ENCODE data around the gene FSD1. TPM values are rescaled to one million over a fixed set of nuclear protein-coding genes. Genes with fewer than 3 reads are reported as not detected.
A peak's percentile ranks its signal among the peaks of the same experiment; 100 is the strongest.

FSD1 gene
- total and polyA plus RNA-seq, 2 donors from 2014 or later = 0.85 to 1.1 TPM

DNA sequence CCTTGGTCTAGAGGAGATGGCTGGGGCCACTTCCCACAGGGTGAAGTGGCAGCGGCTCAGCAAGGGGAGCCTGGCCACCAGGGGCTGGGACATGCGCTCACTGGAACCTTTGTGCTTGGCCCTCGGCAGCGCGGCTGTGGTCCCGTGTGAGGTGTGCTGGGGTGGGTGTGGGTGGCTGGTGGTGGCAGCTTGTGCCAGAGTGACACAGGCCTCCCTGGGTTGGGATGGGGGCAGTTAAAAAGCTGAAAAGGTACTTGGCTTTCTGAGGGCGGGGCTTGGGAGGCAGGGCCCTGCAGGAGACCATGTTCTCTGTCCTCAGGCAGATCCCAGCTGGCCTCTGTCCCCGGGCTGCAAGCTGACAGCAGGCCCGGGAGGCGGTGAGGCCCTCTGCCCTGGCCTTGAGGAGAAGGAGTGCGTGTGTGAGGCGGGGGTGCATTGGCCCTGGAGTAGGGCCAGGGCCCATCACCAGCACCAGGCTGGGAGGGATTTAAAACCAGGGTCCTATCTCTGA, 56.3 kb downstream of the FSD1 start:
- intact Hi-C loops (cut with DNase I) = no loop called here
- TF ChIP-seq, protein P1, sequence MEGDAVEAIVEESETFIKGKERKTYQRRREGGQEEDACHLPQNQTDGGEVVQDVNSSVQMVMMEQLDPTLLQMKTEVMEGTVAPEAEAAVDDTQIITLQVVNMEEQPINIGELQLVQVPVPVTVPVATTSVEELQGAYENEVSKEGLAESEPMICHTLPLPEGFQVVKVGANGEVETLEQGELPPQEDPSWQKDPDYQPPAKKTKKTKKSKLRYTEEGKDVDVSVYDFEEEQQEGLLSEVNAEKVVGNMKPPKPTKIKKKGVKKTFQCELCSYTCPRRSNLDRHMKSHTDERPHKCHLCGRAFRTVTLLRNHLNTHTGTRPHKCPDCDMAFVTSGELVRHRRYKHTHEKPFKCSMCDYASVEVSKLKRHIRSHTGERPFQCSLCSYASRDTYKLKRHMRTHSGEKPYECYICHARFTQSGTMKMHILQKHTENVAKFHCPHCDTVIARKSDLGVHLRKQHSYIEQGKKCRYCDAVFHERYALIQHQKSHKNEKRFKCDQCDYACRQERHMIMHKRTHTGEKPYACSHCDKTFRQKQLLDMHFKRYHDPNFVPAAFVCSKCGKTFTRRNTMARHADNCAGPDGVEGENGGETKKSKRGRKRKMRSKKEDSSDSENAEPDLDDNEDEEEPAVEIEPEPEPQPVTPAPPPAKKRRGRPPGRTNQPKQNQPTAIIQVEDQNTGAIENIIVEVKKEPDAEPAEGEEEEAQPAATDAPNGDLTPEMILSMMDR (IDR thresholded peaks at IDR 0.05; ENCODE audit: borderline replicate concordance, extremely low read depth, insufficient read depth) = no peak
- FAIRE-seq = no peak
- Histone ChIP-seq H3K36me3 (ENCODE audit: control insufficient read depth in 2 of 3, insufficient read depth in 3 of 3, low read length in 3 of 3) (peaks cover 0 to 27% (median 9%) of the 10 kb centered on the region in 3 donors), H3K4me1 (ENCODE audit: control insufficient read depth in 2 of 3, insufficient read depth in 2 of 3, low read depth in 1 of 3, low read length in 3 of 3) (no peaks in the 10 kb centered on the region), H3K27ac (ENCODE audit: low read depth in 2 of 2, low read length in 2 of 2) (no peak overlapping the region), H3K27me3 (ENCODE audit: control insufficient read depth, insufficient read depth, low read length) (no peaks in the 10 kb centered on the region), H3K4me3 (ENCODE audit: low read length in 3 of 3) (no peak overlapping the region), H3K9me3 (ENCODE audit: control insufficient read depth in 2 of 3, insufficient read depth in 1 of 3, low read length in 3 of 3) (no peaks in the 10 kb centered on the region), H3K9ac (ENCODE audit: low read length in 3 of 3) (no peak overlapping the region)
- DNase-seq = peak in 2 of 5 donors; percentile 87 to 88

GRCh38 chr19:4361152-4362046, 57.0 kb downstream of the FSD1 start:
- peaks cover 0 to 29% (median 12%) of the 10 kb centered on the region in 3 donors for H3K36me3 ChIP-seq (ENCODE audit: control insufficient read depth in 2 of 3, insufficient read depth in 3 of 3, low read length in 3 of 3)
- H3K4me3 ChIP-seq (ENCODE audit: low read length in 3 of 3) = no peak overlapping the region
- FAIRE-seq (no peak), DNase-seq (peak in 2 of 5 donors; percentile 67 to 79)
- TF ChIP-seq, protein P1 (IDR thresholded peaks at IDR 0.05; ENCODE audit: borderline replicate concordance, extremely low read depth, insufficient read depth) = no peak
- intact Hi-C loops (cut with DNase I) = no loop called here
- no peaks in the 10 kb centered on the region for H3K4me1 ChIP-seq (ENCODE audit: control insufficient read depth in 2 of 3, insufficient read depth in 2 of 3, low read depth in 1 of 3, low read length in 3 of 3)
- H3K9ac ChIP-seq (ENCODE audit: low read length in 3 of 3) = no peak overlapping the region
- H3K27me3 ChIP-seq (ENCODE audit: control insufficient read depth, insufficient read depth, low read length) = no peaks in the 10 kb centered on the region
- H3K27ac ChIP-seq (ENCODE audit: low read depth in 2 of 2, low read length in 2 of 2) = no peak overlapping the region
- H3K9me3 ChIP-seq (ENCODE audit: control insufficient read depth in 2 of 3, insufficient read depth in 1 of 3, low read length in 3 of 3) = no peaks in the 10 kb centered on the region

- intact Hi-C loops (cut with DNase I) = no loop called here
- Histone ChIP-seq H3K4me1 (ENCODE audit: control insufficient read depth in 2 of 3, insufficient read depth in 2 of 3, low read depth in 1 of 3, low read length in 3 of 3) (no peaks in the 10 kb centered on the region), H3K9ac (ENCODE audit: low read length in 3 of 3) (no peak overlapping the region), H3K4me3 (ENCODE audit: low read length in 3 of 3) (no peak overlapping the region), H3K27me3 (ENCODE audit: control insufficient read depth, insufficient read depth, low read length) (no peaks in the 10 kb centered on the region), H3K36me3 (ENCODE audit: control insufficient read depth in 2 of 3, insufficient read depth in 3 of 3, low read length in 3 of 3) (peaks cover 0 to 33% (median 12%) of the 10 kb centered on the region in 3 donors), H3K27ac (ENCODE audit: low read depth in 2 of 2, low read length in 2 of 2) (no peak overlapping the region), H3K9me3 (ENCODE audit: control insufficient read depth in 2 of 3, insufficient read depth in 1 of 3, low read length in 3 of 3) (no peaks in the 10 kb centered on the region)
- DNase-seq (peak in 2 of 5 donors; percentile 63 to 76), FAIRE-seq (no peak)
- TF ChIP-seq, protein P1 (IDR thresholded peaks at IDR 0.05; ENCODE audit: borderline replicate concordance, extremely low read depth, insufficient read depth) = no peak
These were observed 57.9 kb downstream of the FSD1 start for GRCh38 chr19:4362101-4362828.
